GM21367 (cell line): ENCODE results near the gene TMEM207.

ENCODE experiments used
- ATAC-seq: cut with Tn5 transposase; IDR thresholded peaks from one replicate; pipeline ENCODE4 v1.9.1; 2021; ENCODE audit not compliant: unreplicated experiment

The TMEM207 gene

DNA sequence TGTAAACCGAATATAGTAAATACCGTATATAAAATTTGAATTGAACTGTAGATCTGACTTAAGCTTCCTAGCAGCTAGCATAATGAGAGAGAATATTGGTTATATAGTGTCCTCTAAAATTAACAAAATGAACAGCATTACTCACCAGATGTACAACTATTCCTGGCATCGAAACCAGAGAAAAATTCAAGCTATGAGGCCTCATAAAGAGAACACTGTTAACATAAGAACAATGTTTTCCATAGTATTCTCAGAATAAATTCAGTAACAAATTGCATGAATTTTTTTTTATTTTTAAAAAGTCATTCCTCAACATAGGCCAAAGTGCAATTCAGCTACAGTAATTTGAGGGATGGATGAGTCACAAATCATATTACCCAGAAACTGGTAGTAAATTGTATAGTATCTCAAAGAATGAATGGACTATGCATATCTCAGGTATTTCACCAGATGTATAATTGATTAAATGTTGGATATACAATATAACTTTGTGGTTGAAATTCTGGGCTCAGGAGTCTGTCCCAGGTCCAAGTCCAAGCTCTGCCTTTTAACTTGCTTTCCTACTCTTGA is 5.0 kb downstream of the TMEM207 start:
- no peak for ATAC-seq

GRCh38 chr3:190444006-190444405 is 5.7 kb downstream of the TMEM207 start:
- ATAC-seq = no peak

DNA sequence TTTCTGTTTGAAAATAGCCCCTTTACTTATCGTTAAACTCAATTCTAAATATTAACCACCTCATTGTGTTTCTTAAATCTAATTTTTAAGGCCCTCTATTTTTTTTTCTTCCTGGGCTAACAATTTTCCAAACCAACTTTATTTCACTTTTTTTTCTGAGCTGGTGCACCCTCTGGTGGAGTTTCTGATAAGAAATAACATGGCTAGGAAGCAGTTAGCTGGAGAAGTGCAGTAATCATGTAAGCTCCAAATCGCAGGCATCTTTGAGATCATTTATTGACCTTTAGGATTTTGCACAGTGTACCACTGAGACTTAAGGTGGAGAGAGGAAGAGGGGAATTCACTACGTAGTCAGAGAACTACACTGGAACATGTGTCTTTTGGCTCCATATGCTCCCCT is 6.4 kb downstream of the TMEM207 start:
- no peak for ATAC-seq

DNA sequence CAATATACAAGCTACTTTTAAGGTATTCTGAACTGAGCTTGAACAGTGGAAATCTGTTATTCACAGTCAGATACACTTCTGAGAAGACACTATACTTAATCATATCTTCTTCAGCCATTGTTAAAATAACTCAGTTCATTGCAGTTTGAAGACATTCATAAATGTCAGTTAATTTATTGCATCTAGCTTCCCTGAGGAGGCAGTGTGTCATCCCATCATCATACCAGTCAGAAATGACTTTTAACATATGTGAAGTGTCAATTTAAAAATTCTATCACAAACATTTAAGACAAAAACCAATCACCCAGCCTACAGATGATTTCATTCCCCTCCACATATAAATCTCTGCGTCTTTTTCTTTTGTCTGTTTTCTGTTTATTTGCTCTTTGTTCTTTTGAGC is 7.5 kb downstream of the TMEM207 start:
- ATAC-seq = no peak

DNA sequence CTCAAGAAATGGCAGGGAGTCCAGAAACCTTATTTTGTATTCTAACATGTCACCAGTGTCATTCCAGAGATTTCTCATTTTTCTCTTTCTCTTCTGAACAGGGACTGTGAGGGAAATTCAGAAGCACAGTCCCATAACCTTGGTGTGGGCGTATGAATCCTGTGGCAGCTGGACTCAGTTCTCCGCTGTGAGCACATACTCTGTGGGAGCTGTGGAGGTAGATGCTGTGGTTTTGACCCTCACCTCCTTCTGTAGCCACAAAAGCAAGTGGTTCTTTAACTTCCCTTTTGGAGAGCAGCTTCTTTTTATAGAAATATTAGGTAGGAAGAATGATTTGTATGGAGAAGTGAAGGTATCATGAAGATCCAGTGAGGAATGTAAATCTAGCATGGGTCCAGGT is 13.4 kb downstream of the TMEM207 start:
- no peak for ATAC-seq

DNA sequence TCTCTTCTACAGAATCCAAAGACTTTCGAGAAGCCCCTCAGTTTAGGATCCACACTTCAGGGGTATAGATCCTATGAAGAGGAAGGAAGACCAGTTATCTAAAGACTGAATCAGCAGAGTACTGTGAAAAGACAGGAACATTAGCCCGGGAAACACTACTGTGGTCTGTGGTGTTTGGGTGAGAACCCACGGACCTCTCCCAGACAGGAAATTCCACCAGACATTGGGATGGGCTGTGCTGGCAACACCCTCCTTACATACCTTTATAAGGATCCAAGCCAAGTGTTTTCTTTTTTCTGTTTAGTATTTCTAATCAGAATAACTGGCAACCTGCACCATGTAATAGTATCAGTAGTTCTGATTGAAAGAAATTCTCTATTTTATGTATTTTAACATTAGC is 14.1 kb downstream of the TMEM207 start:
- no peak for ATAC-seq

GRCh38 chr3:190433626-190434025 is 16.1 kb downstream of the TMEM207 start:
- ATAC-seq = no peak

DNA sequence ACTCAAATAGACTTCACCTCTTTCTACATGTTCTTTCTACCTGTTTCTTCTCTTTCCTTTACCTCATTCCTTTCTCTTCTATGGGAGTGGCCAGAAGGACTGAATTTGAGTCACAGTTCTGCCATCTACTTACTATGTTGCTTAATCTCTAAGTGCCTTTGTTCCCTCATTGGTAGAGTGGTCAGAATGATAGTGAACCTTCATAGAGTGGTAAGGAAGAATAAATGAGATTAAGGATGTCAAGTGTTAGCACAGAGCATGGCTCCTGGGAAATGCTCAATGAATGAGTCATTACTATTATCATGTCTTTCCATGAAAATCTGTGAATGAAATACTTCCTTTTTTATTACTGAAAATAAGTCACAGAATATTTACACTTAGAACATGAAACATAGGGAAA is 17.5 kb downstream of the TMEM207 start:
- no peak for ATAC-seq

- no peak for ATAC-seq
Observed at GRCh38 chr3:190430906-190431305, 18.8 kb downstream of the TMEM207 start.

DNA sequence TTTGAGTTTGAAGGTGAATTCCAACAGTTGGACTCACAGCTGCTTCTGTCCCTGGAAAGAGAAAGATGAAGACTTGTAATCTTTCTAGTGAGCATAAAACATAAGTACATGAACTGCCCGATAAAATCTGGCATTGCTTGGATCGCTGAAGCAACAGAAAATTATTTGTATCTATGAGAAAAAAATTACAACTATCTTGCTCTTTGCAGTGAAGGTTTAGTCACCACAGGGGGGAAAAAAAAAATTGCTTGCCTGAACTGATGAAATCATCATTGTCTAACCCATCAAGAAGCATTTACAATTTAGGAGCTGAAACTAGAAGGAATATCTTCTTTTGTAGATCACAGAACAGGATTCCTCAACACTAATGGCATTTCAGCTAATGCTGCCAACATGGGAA is 20.0 kb downstream of the TMEM207 start:
- ATAC-seq = no peak

GRCh38 chr3:190426806-190427507 is 22.7 kb downstream of the TMEM207 start:
- ATAC-seq = no peak

- no peak for ATAC-seq
Observed at GRCh38 chr3:190425833-190426232, 23.9 kb downstream of the TMEM207 start.

- peak; percentile 68 for ATAC-seq
Observed at GRCh38 chr3:190424478-190425439, 24.9 kb downstream of the TMEM207 start.

DNA sequence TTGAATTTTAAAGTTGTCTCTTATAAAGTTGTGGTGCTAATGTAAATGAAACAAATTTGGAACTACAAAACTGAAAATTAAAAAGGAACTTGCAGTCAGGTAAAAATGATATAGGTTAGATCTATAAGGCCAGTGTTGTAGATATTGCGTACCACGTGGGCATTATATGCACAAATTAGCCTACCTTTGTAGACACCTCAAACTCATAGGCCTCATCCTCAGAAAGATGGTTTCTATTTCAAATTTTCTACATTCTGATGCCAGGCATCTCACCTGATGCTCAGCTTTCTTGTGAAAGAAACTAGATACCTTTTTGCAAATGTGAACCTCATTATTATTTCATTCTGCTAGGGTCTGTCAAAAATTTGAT is 25.6 kb downstream of the TMEM207 start:
- ATAC-seq = no peak

DNA sequence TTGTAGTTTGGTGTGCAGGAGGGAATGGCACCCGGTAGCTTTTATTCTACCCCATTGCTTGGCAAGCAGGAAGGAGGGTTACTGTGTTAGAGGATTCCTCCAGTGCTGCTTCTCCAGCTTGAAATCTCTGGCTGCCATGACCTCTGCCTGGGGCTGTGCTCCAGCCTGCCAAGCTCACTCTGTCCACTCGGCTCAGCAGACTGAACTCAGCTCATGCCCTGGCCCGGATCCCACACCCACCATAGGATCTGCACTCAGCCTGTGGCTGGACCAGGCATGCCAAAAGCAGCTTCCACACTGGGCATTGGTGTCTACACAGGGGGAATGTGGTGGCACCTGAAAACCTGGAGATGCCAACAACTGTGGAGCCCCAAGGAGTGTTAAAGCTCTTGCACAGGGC is 35.4 kb downstream of the TMEM207 start:
- ATAC-seq = no peak

DNA sequence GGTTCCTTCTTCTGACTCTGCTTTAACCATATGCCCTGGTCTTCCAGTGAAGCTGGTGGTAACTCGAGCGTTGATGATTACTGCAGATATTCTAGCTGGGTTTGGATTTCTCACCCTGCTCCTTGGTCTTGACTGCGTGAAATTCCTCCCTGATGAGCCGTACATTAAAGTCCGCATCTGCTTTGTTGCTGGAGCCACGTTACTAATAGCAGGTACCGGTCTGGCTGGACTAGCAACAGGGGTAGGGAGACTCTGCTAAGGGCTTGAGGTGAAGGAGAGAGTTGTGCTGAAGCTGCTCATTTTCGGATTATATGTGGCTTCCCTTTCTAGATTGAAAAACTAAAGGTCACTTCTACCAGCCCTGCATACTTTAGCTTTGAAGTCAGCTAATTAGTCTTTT is 45.0 kb downstream of the TMEM207 start:
- no peak for ATAC-seq

DNA sequence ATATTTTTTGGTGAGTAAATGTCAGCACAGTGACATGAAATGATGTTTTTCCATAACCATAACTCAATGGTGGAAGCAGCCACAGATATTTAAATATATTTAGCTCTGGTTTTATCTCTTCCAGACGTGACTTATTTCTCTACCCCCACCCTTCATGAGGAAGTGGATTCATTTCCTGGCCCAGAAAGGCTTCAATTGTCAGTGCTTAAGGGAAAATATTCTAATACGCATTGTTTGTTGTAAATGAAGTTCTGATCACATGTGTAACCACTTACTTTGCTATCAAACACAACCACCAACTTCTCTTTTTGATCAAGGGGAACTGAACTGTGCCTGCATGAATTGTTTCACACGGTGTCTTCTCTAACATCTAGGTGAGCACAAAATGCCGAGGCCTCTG is 47.7 kb downstream of the TMEM207 start:
- no peak for ATAC-seq

- ATAC-seq = no peak
Observed at GRCh38 chr3:190399677-190400076, 50.0 kb downstream of the TMEM207 start.

DNA sequence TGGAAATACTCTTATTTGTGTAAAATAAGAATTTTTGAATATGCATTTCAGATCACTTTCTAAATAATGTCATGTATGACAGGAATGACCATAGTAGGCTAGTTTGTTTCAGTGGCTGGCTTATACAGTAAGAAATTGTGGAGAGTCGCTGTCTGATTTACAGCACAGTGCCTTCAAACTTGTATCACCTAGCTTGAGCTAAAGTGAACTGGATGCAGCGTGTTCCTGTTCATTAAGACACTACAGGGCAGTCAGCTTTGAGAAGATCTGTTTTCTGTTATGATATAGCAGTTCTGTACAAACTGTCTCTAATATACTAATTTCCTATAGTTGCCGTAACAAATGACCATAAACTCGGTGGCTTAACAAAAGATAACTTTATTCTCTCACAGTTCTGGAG is 51.8 kb downstream of the TMEM207 start:
- ATAC-seq = no peak

DNA sequence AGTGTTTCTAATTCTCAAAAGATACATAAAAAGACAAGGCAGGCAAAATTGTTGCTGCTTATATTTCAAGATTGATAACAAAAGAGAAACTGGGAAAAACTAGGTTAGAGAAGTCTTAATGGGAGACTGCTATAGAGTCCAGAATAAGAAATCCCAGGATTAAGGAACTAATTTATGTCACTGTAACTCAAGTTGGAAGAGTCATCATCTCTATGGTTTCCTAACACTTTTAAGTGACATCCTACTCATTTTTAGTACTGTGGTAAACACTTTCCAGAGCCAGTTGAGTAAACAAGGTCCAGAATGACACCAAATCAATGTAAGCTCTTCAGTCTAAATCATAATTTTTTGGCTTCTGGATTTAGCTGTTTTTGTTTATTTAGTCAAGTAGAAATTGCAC is 53.7 kb downstream of the TMEM207 start:
- no peak for ATAC-seq

DNA sequence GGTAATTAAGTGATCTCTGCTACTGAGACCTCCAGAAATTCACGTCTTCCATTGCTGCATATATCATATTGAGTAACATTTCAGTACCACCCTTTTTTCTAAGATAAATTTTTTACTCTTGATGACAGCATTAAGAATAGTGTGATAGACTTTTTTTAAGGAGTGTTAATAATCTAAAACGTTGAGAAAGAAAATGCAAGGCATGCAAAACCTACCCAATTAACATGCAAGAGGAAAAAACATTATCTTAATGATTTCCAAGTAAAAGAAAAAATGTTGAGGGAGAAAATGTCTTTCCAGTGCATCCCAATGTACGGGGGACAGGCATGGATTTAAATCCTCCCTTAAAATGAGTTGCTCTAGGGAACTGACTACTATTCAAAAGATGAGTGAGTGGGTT is 61.0 kb downstream of the TMEM207 start:
- no peak for ATAC-seq

DNA sequence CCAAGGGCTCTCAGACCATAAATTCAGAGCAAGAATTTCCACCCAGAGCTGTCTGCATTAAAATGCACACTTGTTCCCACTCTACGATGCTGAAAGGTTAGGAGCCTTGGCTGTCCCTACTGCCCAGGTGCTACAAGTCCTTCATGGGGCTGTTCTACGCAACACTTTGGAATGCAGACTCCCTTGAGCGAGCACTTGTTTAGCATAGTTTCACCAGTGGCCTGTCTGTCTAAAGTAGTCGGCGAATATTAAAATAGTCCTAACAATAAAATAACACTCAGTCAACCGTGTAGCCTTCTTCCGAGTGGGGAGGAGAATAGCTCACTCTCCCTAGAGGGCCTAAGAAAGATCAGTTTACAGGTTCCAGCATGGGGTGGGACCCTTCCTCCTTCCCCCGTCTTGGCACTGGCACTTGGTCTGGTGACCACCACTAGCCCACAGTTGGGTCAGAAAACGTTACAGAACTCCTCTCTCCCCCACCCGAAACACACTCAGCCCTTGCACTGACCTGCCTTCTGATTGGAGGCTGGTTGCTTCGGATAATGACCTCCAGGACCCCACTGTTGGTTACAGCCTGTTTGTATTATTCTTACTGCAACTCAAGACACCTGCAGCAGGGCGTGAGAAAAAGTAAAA is 62.0 kb downstream of the TMEM207 start, which contains the start of gene CLDN16:
TSS of gene CLDN16 (plus strand) at position 586 of the 636 bp plus-strand sequence. CDS start 167 bp downstream, outside the sequence.
- no peak for ATAC-seq
